Measurements from ENCODE around the gene TMEM35B.

Gene TMEM35B

DNA sequence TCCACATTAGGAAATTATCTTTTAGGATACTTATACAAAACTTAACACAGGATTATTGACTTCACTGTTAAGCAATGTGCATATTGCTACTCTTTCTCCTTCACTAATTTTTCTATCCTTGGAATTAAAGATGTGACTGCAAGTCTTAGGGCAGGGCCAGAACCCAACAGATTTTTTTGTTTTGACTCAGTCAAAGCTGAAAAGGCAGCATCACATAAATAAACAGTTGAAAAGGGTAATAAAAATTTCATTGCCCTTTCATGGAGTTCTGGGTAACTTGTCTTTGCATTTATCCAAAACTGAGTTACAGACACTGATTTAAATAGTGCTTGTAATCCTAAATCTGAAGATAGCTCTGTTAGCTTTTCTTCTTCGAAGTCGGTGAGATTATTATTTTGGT is 1.9 kb upstream of the TMEM35B start:
- no peak for ATAC-seq
- TF ChIP-seq, protein P1, sequence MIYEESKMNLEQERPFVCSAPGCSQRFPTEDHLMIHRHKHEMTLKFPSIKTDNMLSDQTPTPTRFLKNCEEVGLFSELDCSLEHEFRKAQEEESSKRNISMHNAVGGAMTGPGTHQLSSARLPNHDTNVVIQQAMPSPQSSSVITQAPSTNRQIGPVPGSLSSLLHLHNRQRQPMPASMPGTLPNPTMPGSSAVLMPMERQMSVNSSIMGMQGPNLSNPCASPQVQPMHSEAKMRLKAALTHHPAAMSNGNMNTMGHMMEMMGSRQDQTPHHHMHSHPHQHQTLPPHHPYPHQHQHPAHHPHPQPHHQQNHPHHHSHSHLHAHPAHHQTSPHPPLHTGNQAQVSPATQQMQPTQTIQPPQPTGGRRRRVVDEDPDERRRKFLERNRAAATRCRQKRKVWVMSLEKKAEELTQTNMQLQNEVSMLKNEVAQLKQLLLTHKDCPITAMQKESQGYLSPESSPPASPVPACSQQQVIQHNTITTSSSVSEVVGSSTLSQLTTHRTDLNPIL (CRISPR knock-in tag; IDR thresholded peaks at IDR 0.05; ENCODE audit: low read depth): no peak
- TF ChIP-seq CSDC2 (CRISPR knock-in tag; IDR thresholded peaks at IDR 0.05): no peak
- no peak for TF ChIP-seq TOX (CRISPR knock-in tag; IDR thresholded peaks at IDR 0.05; ENCODE audit: borderline replicate concordance)
- no peak for TF ChIP-seq BACH2 (CRISPR knock-in tag; IDR thresholded peaks at IDR 0.05; ENCODE audit: borderline replicate concordance)
- TF ChIP-seq, protein P2, sequence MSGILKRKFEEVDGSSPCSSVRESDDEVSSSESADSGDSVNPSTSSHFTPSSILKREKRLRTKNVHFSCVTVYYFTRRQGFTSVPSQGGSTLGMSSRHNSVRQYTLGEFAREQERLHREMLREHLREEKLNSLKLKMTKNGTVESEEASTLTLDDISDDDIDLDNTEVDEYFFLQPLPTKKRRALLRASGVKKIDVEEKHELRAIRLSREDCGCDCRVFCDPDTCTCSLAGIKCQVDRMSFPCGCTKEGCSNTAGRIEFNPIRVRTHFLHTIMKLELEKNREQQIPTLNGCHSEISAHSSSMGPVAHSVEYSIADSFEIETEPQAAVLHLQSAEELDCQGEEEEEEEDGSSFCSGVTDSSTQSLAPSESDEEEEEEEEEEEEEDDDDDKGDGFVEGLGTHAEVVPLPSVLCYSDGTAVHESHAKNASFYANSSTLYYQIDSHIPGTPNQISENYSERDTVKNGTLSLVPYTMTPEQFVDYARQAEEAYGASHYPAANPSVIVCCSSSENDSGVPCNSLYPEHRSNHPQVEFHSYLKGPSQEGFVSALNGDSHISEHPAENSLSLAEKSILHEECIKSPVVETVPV (CRISPR knock-in tag; IDR thresholded peaks at IDR 0.05): no peak
- TF ChIP-seq TCF4 (CRISPR knock-in tag; IDR thresholded peaks at IDR 0.05; ENCODE audit: borderline replicate concordance): no peak

DNA sequence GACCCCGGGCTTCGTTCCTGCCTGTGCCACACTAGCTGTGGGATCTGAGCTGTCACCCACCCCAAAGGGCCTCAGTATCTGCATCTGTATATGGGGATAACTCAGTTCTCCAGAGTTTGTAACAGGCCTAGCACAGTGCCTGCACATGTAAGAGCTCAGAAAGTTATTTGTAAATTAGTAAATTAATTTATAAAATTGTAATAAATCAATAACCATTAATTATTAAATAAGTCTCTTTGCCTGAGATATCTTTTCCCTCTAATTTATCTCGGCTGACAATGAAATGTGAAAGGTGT is 410 bp upstream of the TMEM35B start:
- peak; percentile 78; the same call in 1 of the 2 replicates for TF ChIP-seq ZFP3 (CRISPR knock-in tag; IDR thresholded peaks at IDR 0.05)
- peak; percentile 32; the same call in 2 of the 3 replicates for ATAC-seq

DNA sequence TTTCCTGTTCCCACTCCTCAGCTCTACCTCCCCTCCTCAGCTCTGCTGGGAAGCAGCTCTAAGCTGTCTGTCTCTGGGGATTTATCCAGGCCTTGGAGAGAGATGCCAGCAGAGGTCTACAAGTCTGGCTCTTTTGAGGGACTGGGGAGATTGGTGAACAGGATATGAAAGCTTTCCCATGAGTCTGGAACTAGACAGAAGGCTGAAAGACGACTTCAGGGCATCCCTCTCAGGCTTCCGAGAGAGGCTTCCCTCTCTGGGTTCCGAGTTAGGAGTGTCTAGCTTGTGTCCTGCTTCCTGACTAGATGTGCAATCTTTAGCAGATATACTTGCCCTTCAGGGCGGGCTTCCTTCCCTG is 733 bp downstream of the TMEM35B start:
- peak; percentile 65 for ATAC-seq
- TF ChIP-seq, protein P3, sequence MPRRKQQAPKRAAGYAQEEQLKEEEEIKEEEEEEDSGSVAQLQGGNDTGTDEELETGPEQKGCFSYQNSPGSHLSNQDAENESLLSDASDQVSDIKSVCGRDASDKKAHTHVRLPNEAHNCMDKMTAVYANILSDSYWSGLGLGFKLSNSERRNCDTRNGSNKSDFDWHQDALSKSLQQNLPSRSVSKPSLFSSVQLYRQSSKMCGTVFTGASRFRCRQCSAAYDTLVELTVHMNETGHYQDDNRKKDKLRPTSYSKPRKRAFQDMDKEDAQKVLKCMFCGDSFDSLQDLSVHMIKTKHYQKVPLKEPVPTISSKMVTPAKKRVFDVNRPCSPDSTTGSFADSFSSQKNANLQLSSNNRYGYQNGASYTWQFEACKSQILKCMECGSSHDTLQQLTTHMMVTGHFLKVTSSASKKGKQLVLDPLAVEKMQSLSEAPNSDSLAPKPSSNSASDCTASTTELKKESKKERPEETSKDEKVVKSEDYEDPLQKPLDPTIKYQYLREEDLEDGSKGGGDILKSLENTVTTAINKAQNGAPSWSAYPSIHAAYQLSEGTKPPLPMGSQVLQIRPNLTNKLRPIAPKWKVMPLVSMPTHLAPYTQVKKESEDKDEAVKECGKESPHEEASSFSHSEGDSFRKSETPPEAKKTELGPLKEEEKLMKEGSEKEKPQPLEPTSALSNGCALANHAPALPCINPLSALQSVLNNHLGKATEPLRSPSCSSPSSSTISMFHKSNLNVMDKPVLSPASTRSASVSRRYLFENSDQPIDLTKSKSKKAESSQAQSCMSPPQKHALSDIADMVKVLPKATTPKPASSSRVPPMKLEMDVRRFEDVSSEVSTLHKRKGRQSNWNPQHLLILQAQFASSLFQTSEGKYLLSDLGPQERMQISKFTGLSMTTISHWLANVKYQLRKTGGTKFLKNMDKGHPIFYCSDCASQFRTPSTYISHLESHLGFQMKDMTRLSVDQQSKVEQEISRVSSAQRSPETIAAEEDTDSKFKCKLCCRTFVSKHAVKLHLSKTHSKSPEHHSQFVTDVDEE (CRISPR knock-in tag; IDR thresholded peaks at IDR 0.05): no peak
- TF ChIP-seq RARB (CRISPR knock-in tag; IDR thresholded peaks at IDR 0.05): no peak
- TF ChIP-seq PPARA (CRISPR knock-in tag; IDR thresholded peaks at IDR 0.05; ENCODE audit: borderline replicate concordance): no peak
- TF ChIP-seq OSR1 (CRISPR knock-in tag; IDR thresholded peaks at IDR 0.05): no peak
- no peak for TF ChIP-seq ZFP3 (CRISPR knock-in tag; IDR thresholded peaks at IDR 0.05)

DNA sequence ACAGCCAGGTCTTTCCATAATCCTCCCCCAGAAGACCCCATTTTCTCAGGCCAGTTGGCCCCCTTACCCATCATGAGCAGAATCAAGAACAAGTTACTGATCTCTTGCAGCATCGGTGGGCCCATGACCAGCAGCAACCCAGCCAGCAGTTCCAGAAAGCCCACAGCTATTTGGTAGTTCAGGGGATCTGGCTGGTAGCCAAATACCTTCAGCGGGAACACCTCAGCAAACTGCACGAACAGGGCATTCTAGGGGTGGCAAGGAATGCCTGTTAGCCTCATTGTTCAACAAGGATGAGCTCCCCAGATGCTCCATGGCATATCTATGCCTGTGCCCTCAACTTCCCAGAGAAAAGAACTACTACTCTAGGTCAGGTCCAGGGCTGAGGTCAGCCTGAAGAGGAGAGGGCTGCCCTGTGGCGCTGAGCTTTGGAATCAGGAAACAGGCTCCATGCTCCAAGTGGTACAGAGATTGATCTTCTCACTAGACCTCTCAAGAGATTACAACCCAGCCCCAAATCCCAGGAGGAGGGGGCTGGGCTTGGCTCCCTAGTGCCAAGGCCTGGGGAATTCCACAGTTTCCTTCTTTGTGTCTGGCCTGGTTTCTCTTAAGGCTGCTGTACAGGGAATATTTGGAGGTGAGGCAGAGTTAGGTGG is 1.3 kb downstream of the TMEM35B start:
- TF ChIP-seq CSDC2 (CRISPR knock-in tag; IDR thresholded peaks at IDR 0.05): no peak
- TF ChIP-seq ARNTL (CRISPR knock-in tag; IDR thresholded peaks at IDR 0.05; ENCODE audit: borderline replicate concordance, low read depth): no peak
- TF ChIP-seq ZFP30 (CRISPR knock-in tag; IDR thresholded peaks at IDR 0.05): no peak
- no peak for TF ChIP-seq TCF4 (CRISPR knock-in tag; IDR thresholded peaks at IDR 0.05; ENCODE audit: borderline replicate concordance)
- TF ChIP-seq ZNF8 (CRISPR knock-in tag; IDR thresholded peaks at IDR 0.05): no peak
- no peak for TF ChIP-seq ZC3H10 (CRISPR knock-in tag; IDR thresholded peaks at IDR 0.05)
- TF ChIP-seq, protein P4, sequence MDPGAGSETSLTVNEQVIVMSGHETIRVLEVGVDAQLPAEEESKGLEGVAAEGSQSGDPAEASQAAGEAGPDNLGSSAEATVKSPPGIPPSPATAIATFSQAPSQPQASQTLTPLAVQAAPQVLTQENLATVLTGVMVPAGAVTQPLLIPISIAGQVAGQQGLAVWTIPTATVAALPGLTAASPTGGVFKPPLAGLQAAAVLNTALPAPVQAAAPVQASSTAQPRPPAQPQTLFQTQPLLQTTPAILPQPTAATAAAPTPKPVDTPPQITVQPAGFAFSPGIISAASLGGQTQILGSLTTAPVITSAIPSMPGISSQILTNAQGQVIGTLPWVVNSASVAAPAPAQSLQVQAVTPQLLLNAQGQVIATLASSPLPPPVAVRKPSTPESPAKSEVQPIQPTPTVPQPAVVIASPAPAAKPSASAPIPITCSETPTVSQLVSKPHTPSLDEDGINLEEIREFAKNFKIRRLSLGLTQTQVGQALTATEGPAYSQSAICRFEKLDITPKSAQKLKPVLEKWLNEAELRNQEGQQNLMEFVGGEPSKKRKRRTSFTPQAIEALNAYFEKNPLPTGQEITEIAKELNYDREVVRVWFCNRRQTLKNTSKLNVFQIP (CRISPR knock-in tag; IDR thresholded peaks at IDR 0.05; ENCODE audit: borderline replicate concordance, low read depth): no peak
- TF ChIP-seq ZFP3 (CRISPR knock-in tag; IDR thresholded peaks at IDR 0.05): no peak
- TF ChIP-seq RARB (CRISPR knock-in tag; IDR thresholded peaks at IDR 0.05): no peak
- TF ChIP-seq, protein P2 (CRISPR knock-in tag; IDR thresholded peaks at IDR 0.05): no peak
- TF ChIP-seq GLIS3 (CRISPR knock-in tag; IDR thresholded peaks at IDR 0.05): no peak
- no peak for TF ChIP-seq ESRRG (CRISPR knock-in tag; IDR thresholded peaks at IDR 0.05)
- TF ChIP-seq, protein P5, sequence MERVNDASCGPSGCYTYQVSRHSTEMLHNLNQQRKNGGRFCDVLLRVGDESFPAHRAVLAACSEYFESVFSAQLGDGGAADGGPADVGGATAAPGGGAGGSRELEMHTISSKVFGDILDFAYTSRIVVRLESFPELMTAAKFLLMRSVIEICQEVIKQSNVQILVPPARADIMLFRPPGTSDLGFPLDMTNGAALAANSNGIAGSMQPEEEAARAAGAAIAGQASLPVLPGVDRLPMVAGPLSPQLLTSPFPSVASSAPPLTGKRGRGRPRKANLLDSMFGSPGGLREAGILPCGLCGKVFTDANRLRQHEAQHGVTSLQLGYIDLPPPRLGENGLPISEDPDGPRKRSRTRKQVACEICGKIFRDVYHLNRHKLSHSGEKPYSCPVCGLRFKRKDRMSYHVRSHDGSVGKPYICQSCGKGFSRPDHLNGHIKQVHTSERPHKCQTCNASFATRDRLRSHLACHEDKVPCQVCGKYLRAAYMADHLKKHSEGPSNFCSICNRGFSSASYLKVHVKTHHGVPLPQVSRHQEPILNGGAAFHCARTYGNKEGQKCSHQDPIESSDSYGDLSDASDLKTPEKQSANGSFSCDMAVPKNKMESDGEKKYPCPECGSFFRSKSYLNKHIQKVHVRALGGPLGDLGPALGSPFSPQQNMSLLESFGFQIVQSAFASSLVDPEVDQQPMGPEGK (CRISPR knock-in tag; IDR thresholded peaks at IDR 0.05; ENCODE audit: borderline replicate concordance): no peak
- peak; percentile 14 for ATAC-seq

Measured in SK-N-SH treated with all-trans-retinoic acid at 6 μM for 48 hours (cell line).